K562 (cell line): ENCODE data around the gene HLTF. TPM values are rescaled to one million over a fixed set of nuclear protein-coding genes. Genes with fewer than 3 reads are reported as not detected.

Experiments used
- ATAC-seq: fragments of 200-7000 bp; cut with Tn5 transposase; 3 replicates; pipeline ENCODE4 v1.9.1; 2020; ENCODE audit warnings: moderate library complexity
- BruUV-seq: library from RNA; stranded (reverse); fragments of 400-500 nt; replicated peaks from 2 replicates; lab custom pipeline; 2021; lab: Mats Ljungman, UMichigan
- CTCF ChIA-PET: fragments of 300-600 bp; formaldehyde crosslinking; extraction: SDS; loops from one replicate; lab custom pipeline; 2021; ENCODE audit warnings: low intra/inter-chr PET ratio; lab: Yijun Ruan, JAX
- POLR2A ChIA-PET: fragments of 300-600, 350-650 bp; sonication (Branson Sonifier 250); formaldehyde crosslinking; extraction: SDS; loops from one replicate; lab custom pipeline; 2021; ENCODE audit warnings: antibody characterized with exemption, inconsistent platforms; lab: Yijun Ruan, JAX
- DNase-seq, 4 experiments: peaks; one replicate each; pipeline versions ENCODE4 v3.0.0 to v3.0.0-alpha.2; 2011 to 2018; ENCODE audit warnings: low spot score in 3 of 4, mixed read lengths in 3 of 4; ENCODE audit errors: extremely low read depth in 1 of 4
- FAIRE-seq: peaks from 2 replicates; lab custom pipeline; 2011; peaks lifted over from hg19 to GRCh38; lab: Jason Lieb, UNC
- H2AFZ ChIP-seq: 2 replicates; pipeline ENCODE4 v1.6.0; 2011; ENCODE audit warnings: low read depth, low read length, control low read depth, inconsistent platforms
- H3K27ac ChIP-seq: fragments of 200-600 bp; 3 replicates; pipeline ENCODE4 v1.8.0; 2011; ENCODE audit warnings: low read depth, mild to moderate bottlenecking, control low read depth, inconsistent platforms, low read length, moderate library complexity, mixed read lengths; ENCODE audit errors: extremely low read depth
- H3K27me3 ChIP-seq, 2 experiments: fragments of 300-600 bp in 1 of 2; 2 replicates in 1 of 2; 3 replicates in 1 of 2; pipeline versions ENCODE4 v1.6.0 to v1.8.0; 2011; ENCODE audit warnings: inconsistent platforms in 2 of 2, low read length in 2 of 2, mild to moderate bottlenecking in 1 of 2, mixed read lengths in 1 of 2, moderate library complexity in 1 of 2; ENCODE audit not compliant: control insufficient read depth in 2 of 2, insufficient read depth in 2 of 2
- H3K36me3 ChIP-seq: fragments of 300-600 bp; 3 replicates; pipeline ENCODE4 v1.8.0; 2011; ENCODE audit warnings: mild to moderate bottlenecking, low read length, inconsistent platforms; ENCODE audit not compliant: control insufficient read depth, insufficient read depth
- H3K4me1 ChIP-seq, 2 experiments: fragments of 200-600 bp in 1 of 2; replicated peaks in 1 of 2; 2 replicates in 1 of 2; 3 replicates in 1 of 2; pipeline versions ENCODE4 v1.5.1 to v1.8.0; 2011; ENCODE audit warnings: inconsistent platforms in 2 of 2, low read length in 2 of 2, mild to moderate bottlenecking in 1 of 2, mixed read lengths in 1 of 2, moderate library complexity in 1 of 2; ENCODE audit not compliant: control insufficient read depth in 2 of 2, insufficient read depth in 2 of 2
- H3K4me2 ChIP-seq: 2 replicates; pipeline ENCODE4 v1.6.1; 2011; ENCODE audit warnings: low read length, control low read depth, inconsistent platforms, mixed read lengths; ENCODE audit not compliant: insufficient read depth
- H3K4me3 ChIP-seq: fragments of 200-600 bp; sonication (generic), shearing (Covaris generic); 2 replicates; pipeline ENCODE4 v1.5.1; 2016; ENCODE audit warnings: control low read depth, inconsistent platforms
- H3K79me2 ChIP-seq: fragments of 200-600 bp; 3 replicates; pipeline ENCODE4 v1.8.0; 2011; ENCODE audit warnings: low read length, inconsistent platforms; ENCODE audit not compliant: control insufficient read depth, insufficient read depth
- H3K9ac ChIP-seq, 2 experiments: 2 replicates each; pipeline versions ENCODE4 v1.6.0 to v1.6.1; 2011; ENCODE audit warnings: low read depth in 2 of 2, low read length in 2 of 2, control low read depth in 1 of 2, inconsistent platforms in 1 of 2, mild to moderate bottlenecking in 1 of 2, mixed read lengths in 1 of 2; ENCODE audit not compliant: insufficient read depth in 1 of 2
- H3K9me1 ChIP-seq: one replicate; pipeline ENCODE4 v1.6.0; 2011; ENCODE audit warnings: inconsistent platforms, mild to moderate bottlenecking, low read length, moderate library complexity; ENCODE audit not compliant: control insufficient read depth, insufficient read depth
- H3K9me3 ChIP-seq: replicated peaks from 2 replicates; pipeline ENCODE4 v1.5.1; 2011; ENCODE audit warnings: low read depth, low read length, inconsistent platforms; ENCODE audit not compliant: control insufficient read depth, insufficient read depth
- H4K20me1 ChIP-seq: replicated peaks from 2 replicates; pipeline ENCODE4 v1.6.1; 2011; ENCODE audit warnings: low read length, inconsistent platforms, mixed read lengths; ENCODE audit not compliant: control insufficient read depth, insufficient read depth
- BRCA1 ChIP-seq, 2 experiments: fragments of 450-650 bp in 1 of 2; sonication (generic) in 1 of 2; formaldehyde crosslinking in 1 of 2; IDR thresholded peaks; 2 replicates each; pipeline versions ENCODE4 v1.5.0 to v1.6.1; 2017 to 2020; ENCODE audit warnings: mild to moderate bottlenecking in 1 of 2, missing genetic modification reagents in 1 of 2
- ESRRB ChIP-seq: fragments of 250-450 bp; sonication (Bioruptor Pico); IDR thresholded peaks from 2 replicates; pipeline ENCODE4 v1.5.0; 2020; ENCODE audit warnings: mild to moderate bottlenecking, moderate library complexity, borderline replicate concordance
- GTF2E2 ChIP-seq: fragments of 200-800 bp; sonication (Bioruptor generic); IDR thresholded peaks from 2 replicates; pipeline ENCODE4 v1.6.1; 2016; ENCODE audit warnings: missing genetic modification characterization, missing compliant biosample characterization
- HDAC3 ChIP-seq: fragments of 450-650 bp; IDR thresholded peaks from 2 replicates; pipeline ENCODE4 v1.6.1; 2018; ENCODE audit warnings: borderline replicate concordance, mild to moderate bottlenecking, moderate library complexity; ENCODE audit not compliant: partially characterized antibody
- KLF1 ChIP-seq: fragments of 450-650 bp; IDR thresholded peaks from 2 replicates; pipeline ENCODE4 v1.6.1; 2016; ENCODE audit warnings: missing genetic modification characterization, missing compliant biosample characterization
- WGBS: fragments of 100-300 bp; shearing (Covaris generic); methylation state at CpG from one replicate; pipeline ENCODE4 v1.1.6; 2016; ENCODE audit warnings: low coverage, mixed read lengths; ENCODE audit not compliant: insufficient coverage; ENCODE audit errors: missing lambda C conversion rate; 5-methylcytosine and 5-hydroxymethylcytosine counted together
- in situ Hi-C: fragments of 300-500 bp; cut with MboI; formaldehyde crosslinking; loops from 4 replicates; pipeline ENCODE4 v1.15.0; 2018; ENCODE audit warnings: inconsistent platforms, mixed read lengths
- intact Hi-C: fragments of 100-400 bp; cut with micrococcal nuclease; formaldehyde crosslinking; loops from 2 replicates; pipeline ENCODE4 v1.14.2; 2022
- polyA plus RNA-seq, 8 experiments: library from polyadenylated mRNA; depleted of rRNA in 4 of 8; stranded (reverse) in 5 of 8; unstranded in 3 of 8; fragments of >200 nt; fragmentation: Nextera tagmentation in 2 of 8; fragmentation: Illumina TruSeq in 1 of 8; extraction: Ambion mirVana in 2 of 8; extraction: Trizol in 1 of 8; gene quantifications; 2 replicates each; pipeline versions ENCODE4 v1.2.1 to v1.2.3, GENCODE V29; 2011 to 2014; ENCODE audit warnings: inconsistent platforms in 1 of 8, missing spikeins in 1 of 8
- small RNA-seq: library from RNA; depleted of rRNA; stranded (forward); fragments of <200 nt; gene quantifications from one replicate; pipeline ENCODE3, GENCODE V24; 2014
- total RNA-seq, 7 experiments: library from RNA; depleted of rRNA in 6 of 7; stranded (reverse); fragments of >200 nt in 6 of 7; fragmentation: Illumina TruSeq in 2 of 7; extraction: Trizol in 2 of 7; gene quantifications; 2 replicates each; pipeline versions ENCODE4 v1.2.1 to v1.2.3, GENCODE V29; 2011 to 2021; ENCODE audit warnings: low replicate concordance in 1 of 7

Gene HLTF
- total and polyA plus RNA-seq, 9 of the 15 experiments (the other 6 are each of a cell fraction or from before 2014, with no cell fraction given) = 35.1 to 82.4 (median 50.4) TPM

DNA sequence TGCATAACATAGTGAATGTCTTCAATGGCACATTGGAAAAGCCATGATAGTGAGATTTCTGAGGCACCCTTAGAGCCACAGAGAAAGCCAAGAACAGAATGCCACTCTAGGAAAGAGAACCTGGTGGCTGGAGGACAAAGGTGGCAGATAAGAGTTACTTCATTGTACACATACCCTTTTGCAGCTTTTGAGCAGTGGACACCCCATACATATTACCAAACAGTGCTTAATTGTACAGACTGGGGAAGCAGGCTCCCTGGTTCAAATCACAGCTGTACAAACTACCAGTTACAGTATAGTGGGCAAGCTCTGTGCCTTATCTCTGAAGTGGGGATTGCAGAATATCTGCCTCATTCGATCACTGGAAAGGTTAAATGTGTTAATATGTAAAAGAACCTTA, 105.1 kb downstream of the HLTF start:
- no TSS peak for BruUV-seq
- no peak overlapping the region for H2AFZ ChIP-seq
- no peaks in the 10 kb centered on the region for H3K79me2 ChIP-seq
- CTCF ChIA-PET = no interaction called here
- no peak overlapping the region for H3K27ac ChIP-seq
- POLR2A ChIA-PET = no interaction called here
- in situ Hi-C loops = no loop called here
- H3K9me3 ChIP-seq = no peaks in the 10 kb centered on the region
- peaks cover 2 to 10% of the 10 kb centered on the region in 2 experiments; a peak in 4 of 5 replicates for H3K27me3 ChIP-seq
- no peaks in the 10 kb centered on the region for H3K9me1 ChIP-seq
- TF ChIP-seq BRCA1 (IDR thresholded peaks at IDR 0.05) = no peak
- no peak for TF ChIP-seq BRCA1 (CRISPR knock-in tag; IDR thresholded peaks at IDR 0.05)
- TF ChIP-seq GTF2E2 (tag) = no peak
- TF ChIP-seq HDAC3 = no peak
- no peak for TF ChIP-seq KLF1 (tag)
- no peak for TF ChIP-seq ESRRB (CRISPR knock-in tag)
- 0% methylated on average over 1 of the region's 1 CpG for WGBS
- intact Hi-C loops = no loop called here
- no peaks in the 10 kb centered on the region for H3K36me3 ChIP-seq
- H3K4me3 ChIP-seq = no peak overlapping the region
- ATAC-seq (no peak), FAIRE-seq (no peak), DNase-seq (no peak)
- no peaks in the 10 kb centered on the region for H3K4me1 ChIP-seq
- no peak overlapping the region for H3K4me2 ChIP-seq
- no peak overlapping the region for H3K9ac ChIP-seq
- no peaks in the 10 kb centered on the region for H4K20me1 ChIP-seq

Small RNAs within 50 kb of the gene (small RNA-seq; reads per million reads assigned to genes)
- gene RF00019 = not detected

Other genes starting within 250 kb of the HLTF start
- not detected in 2 replicates for gene CPA3, start 221.2 kb downstream of the HLTF start, total RNA-seq (2014; rRNA removed)
- gene CPA3, start 221.2 kb downstream of the HLTF start, total RNA-seq (2014; rRNA removed; fragmentation: Illumina TruSeq; extraction: Trizol) = not detected in 2 replicates
- not detected in 2 replicates for gene CPA3, start 221.2 kb downstream of the HLTF start, total RNA-seq (2015; rRNA removed; fragmentation: Illumina TruSeq; extraction: Trizol)
- gene CPA3, start 221.2 kb downstream of the HLTF start, total RNA-seq (2021) = not detected in 2 replicates
- gene CPA3, start 221.2 kb downstream of the HLTF start, polyA plus RNA-seq (2011; rRNA removed) = not detected in 2 replicates
- not detected in 2 replicates for gene CPA3, start 221.2 kb downstream of the HLTF start, polyA plus RNA-seq (2014; fragmentation: Illumina TruSeq; extraction: Trizol)
- gene CPA3, start 221.2 kb downstream of the HLTF start, polyA plus RNA-seq (2014; fragmentation: Nextera tagmentation; extraction: Ambion mirVana) = not detected
- gene CPA3, start 221.2 kb downstream of the HLTF start, polyA plus RNA-seq (2014; rRNA removed) = not detected in 2 replicates
- gene GYG1, start 95.0 kb downstream of the HLTF start, total RNA-seq (2014; rRNA removed) = 15.1 and 15.7 TPM in 2 replicates
- 26.1 and 29.5 TPM in 2 replicates for gene GYG1, start 95.0 kb downstream of the HLTF start, total RNA-seq (2014; rRNA removed; fragmentation: Illumina TruSeq; extraction: Trizol)
- gene GYG1, start 95.0 kb downstream of the HLTF start, total RNA-seq (2015; rRNA removed; fragmentation: Illumina TruSeq; extraction: Trizol) = 19.5 and 20.8 TPM in 2 replicates
- 24.6 and 26.6 TPM in 2 replicates for gene GYG1, start 95.0 kb downstream of the HLTF start, total RNA-seq (2021)
- gene GYG1, start 95.0 kb downstream of the HLTF start, polyA plus RNA-seq (2011; rRNA removed) = 17.9 and 24.3 TPM in 2 replicates
- 28.6 and 28.7 TPM in 2 replicates for gene GYG1, start 95.0 kb downstream of the HLTF start, polyA plus RNA-seq (2014; fragmentation: Illumina TruSeq; extraction: Trizol)
- 10 to 100 TPM; 27.7 to 38.4 TPM for gene GYG1, start 95.0 kb downstream of the HLTF start, polyA plus RNA-seq (2014; fragmentation: Nextera tagmentation; extraction: Ambion mirVana)
- 14.5 and 14.6 TPM in 2 replicates for gene GYG1, start 95.0 kb downstream of the HLTF start, polyA plus RNA-seq (2014; rRNA removed)
- gene HPS3, start 43.1 kb upstream of the HLTF start, total RNA-seq (2014; rRNA removed) = 5.2 and 5.3 TPM in 2 replicates
- 7.6 and 9.3 TPM in 2 replicates for gene HPS3, start 43.1 kb upstream of the HLTF start, total RNA-seq (2014; rRNA removed; fragmentation: Illumina TruSeq; extraction: Trizol)
- gene HPS3, start 43.1 kb upstream of the HLTF start, total RNA-seq (2015; rRNA removed; fragmentation: Illumina TruSeq; extraction: Trizol) = 9.6 and 11.3 TPM in 2 replicates
- 6.8 and 7.2 TPM in 2 replicates for gene HPS3, start 43.1 kb upstream of the HLTF start, total RNA-seq (2021)
- 9.7 and 11.6 TPM in 2 replicates for gene HPS3, start 43.1 kb upstream of the HLTF start, polyA plus RNA-seq (2011; rRNA removed)
- gene HPS3, start 43.1 kb upstream of the HLTF start, polyA plus RNA-seq (2014; fragmentation: Illumina TruSeq; extraction: Trizol) = 7.0 and 8.9 TPM in 2 replicates
- 1 to 10 TPM; 1.2 to 2.1 TPM for gene HPS3, start 43.1 kb upstream of the HLTF start, polyA plus RNA-seq (2014; fragmentation: Nextera tagmentation; extraction: Ambion mirVana)
- 7.7 and 9.5 TPM in 2 replicates for gene HPS3, start 43.1 kb upstream of the HLTF start, polyA plus RNA-seq (2014; rRNA removed)
- not detected in 2 replicates for gene CP, start 135.3 kb upstream of the HLTF start, total RNA-seq (2014; rRNA removed)
- gene CP, start 135.3 kb upstream of the HLTF start, total RNA-seq (2014; rRNA removed; fragmentation: Illumina TruSeq; extraction: Trizol) = not detected in 2 replicates
- gene CP, start 135.3 kb upstream of the HLTF start, total RNA-seq (2015; rRNA removed; fragmentation: Illumina TruSeq; extraction: Trizol) = not detected in 2 replicates
- gene CP, start 135.3 kb upstream of the HLTF start, total RNA-seq (2021) = 0.49 and 0.75 TPM in 2 replicates
- not detected in 2 replicates for gene CP, start 135.3 kb upstream of the HLTF start, polyA plus RNA-seq (2011; rRNA removed)
- not detected in 2 replicates for gene CP, start 135.3 kb upstream of the HLTF start, polyA plus RNA-seq (2014; fragmentation: Illumina TruSeq; extraction: Trizol)
- gene CP, start 135.3 kb upstream of the HLTF start, polyA plus RNA-seq (2014; fragmentation: Nextera tagmentation; extraction: Ambion mirVana) = not detected
- gene CP, start 135.3 kb upstream of the HLTF start, polyA plus RNA-seq (2014; rRNA removed) = 0.30 TPM in 1 of 2 replicates, not detected in the other
- gene TM4SF18, start 247.1 kb upstream of the HLTF start, total RNA-seq (2014; rRNA removed) = not detected in 2 replicates
- not detected in 2 replicates for gene TM4SF18, start 247.1 kb upstream of the HLTF start, total RNA-seq (2014; rRNA removed; fragmentation: Illumina TruSeq; extraction: Trizol)
- not detected in 2 replicates for gene TM4SF18, start 247.1 kb upstream of the HLTF start, total RNA-seq (2015; rRNA removed; fragmentation: Illumina TruSeq; extraction: Trizol)
- gene TM4SF18, start 247.1 kb upstream of the HLTF start, total RNA-seq (2021) = not detected in 2 replicates
- gene TM4SF18, start 247.1 kb upstream of the HLTF start, polyA plus RNA-seq (2011; rRNA removed) = not detected in 2 replicates
- gene TM4SF18, start 247.1 kb upstream of the HLTF start, polyA plus RNA-seq (2014; fragmentation: Illumina TruSeq; extraction: Trizol) = not detected in 2 replicates
- not detected for gene TM4SF18, start 247.1 kb upstream of the HLTF start, polyA plus RNA-seq (2014; fragmentation: Nextera tagmentation; extraction: Ambion mirVana)
- gene TM4SF18, start 247.1 kb upstream of the HLTF start, polyA plus RNA-seq (2014; rRNA removed) = not detected in 2 replicates